SKM-1 treated with dmso at 0.1 percent for 144 hours (cell line): ENCODE data around the gene IL2RA.
"Not testable (repeated sequence)": the region's sequence is repeated elsewhere in the genome, so short reads cannot be mapped to it uniquely, and the experiment has no call there.

ENCODE experiments used
- DNase-seq: peaks from one replicate; lab custom pipeline; 2025; ENCODE audit not compliant: unreplicated experiment; lab: John Stamatoyannopoulos, UW

IL2RA gene

GRCh38 chr10:6018422-6018821 is 43.7 kb downstream of the IL2RA start:
- no peak for DNase-seq

GRCh38 chr10:6017781-6018354 is 44.3 kb downstream of the IL2RA start:
- DNase-seq: no peak

- peak; percentile 11 for DNase-seq
These were observed 47.9 kb downstream of the IL2RA start for GRCh38 chr10:6014241-6014761.

GRCh38 chr10:6013413-6014192 is 48.6 kb downstream of the IL2RA start:
- DNase-seq: no peak

GRCh38 chr10:6012121-6012905 is 49.9 kb downstream of the IL2RA start:
- DNase-seq: no peak

GRCh38 chr10:6011558-6011957 is 50.6 kb downstream of the IL2RA start:
- no peak for DNase-seq

GRCh38 chr10:6010569-6010968 is 51.6 kb downstream of the IL2RA start:
- DNase-seq: no peak

GRCh38 chr10:6009961-6010360 is 52.2 kb downstream of the IL2RA start:
- DNase-seq: no peak

GRCh38 chr10:6009150-6009549 is 53.0 kb downstream of the IL2RA start:
- no peak for DNase-seq

GRCh38 chr10:6008497-6009142 is 53.5 kb downstream of the IL2RA start:
- no peak for DNase-seq

- no peak for DNase-seq
These were observed 55.2 kb downstream of the IL2RA start for GRCh38 chr10:6006991-6007390.

- DNase-seq: no peak
These were observed 55.6 kb downstream of the IL2RA start for GRCh38 chr10:6006546-6006945.

GRCh38 chr10:6005856-6006395 is 56.2 kb downstream of the IL2RA start:
- DNase-seq: no peak

GRCh38 chr10:6005161-6005804 is 56.9 kb downstream of the IL2RA start:
- DNase-seq: not testable (repeated sequence)

GRCh38 chr10:6002809-6003510 is 59.2 kb downstream of the IL2RA start:
- DNase-seq: no peak

- DNase-seq: no peak
These were observed 62.6 kb downstream of the IL2RA start for GRCh38 chr10:5999440-6000165.

GRCh38 chr10:5996696-5997095 is 65.5 kb downstream of the IL2RA start:
- no peak for DNase-seq

- no peak for DNase-seq
These were observed 69.8 kb downstream of the IL2RA start for GRCh38 chr10:5992398-5992797.

GRCh38 chr10:5991708-5992107 is 70.5 kb downstream of the IL2RA start:
- DNase-seq: no peak
